ENCODE data around the gene ANKRD18B.
"Not testable (repeated sequence)": the region's sequence is repeated elsewhere in the genome, so short reads cannot be mapped to it uniquely, and the experiment has no call there.

The ANKRD18B gene

GRCh38 chr9:33552315-33552725 is 28.3 kb downstream of the ANKRD18B start:
- H3K36me3 ChIP-seq (ENCODE audit: insufficient read depth, low read length); H2AFZ ChIP-seq (ENCODE audit: low read depth, low read length); H3K27me3 ChIP-seq (ENCODE audit: insufficient read depth, low read length); H3K4me3 ChIP-seq (ENCODE audit: low read length); H3K9me3 ChIP-seq (ENCODE audit: low read length); H3K4me1 ChIP-seq (ENCODE audit: insufficient read depth, low read length): not testable (repeated sequence)

GRCh38 chr9:33560217-33560616 is 36.2 kb downstream of the ANKRD18B start:
- H3K4me1 ChIP-seq (ENCODE audit: insufficient read depth, low read length); H3K4me3 ChIP-seq (ENCODE audit: low read length); H3K36me3 ChIP-seq (ENCODE audit: insufficient read depth, low read length); H2AFZ ChIP-seq (ENCODE audit: low read depth, low read length); H3K9me3 ChIP-seq (ENCODE audit: low read length); H3K27me3 ChIP-seq (ENCODE audit: insufficient read depth, low read length): not testable (repeated sequence)

GRCh38 chr9:33562196-33562595 is 38.1 kb downstream of the ANKRD18B start:
- not testable (repeated sequence) for H3K36me3 ChIP-seq (ENCODE audit: insufficient read depth, low read length); H3K27me3 ChIP-seq (ENCODE audit: insufficient read depth, low read length); H3K4me3 ChIP-seq (ENCODE audit: low read length); H2AFZ ChIP-seq (ENCODE audit: low read depth, low read length); H3K9me3 ChIP-seq (ENCODE audit: low read length); H3K4me1 ChIP-seq (ENCODE audit: insufficient read depth, low read length)

GRCh38 chr9:33567776-33568175 is 43.7 kb downstream of the ANKRD18B start:
- not testable (repeated sequence) for H3K36me3 ChIP-seq (ENCODE audit: insufficient read depth, low read length); H3K4me1 ChIP-seq (ENCODE audit: insufficient read depth, low read length); H3K4me3 ChIP-seq (ENCODE audit: low read length); H2AFZ ChIP-seq (ENCODE audit: low read depth, low read length); H3K9me3 ChIP-seq (ENCODE audit: low read length); H3K27me3 ChIP-seq (ENCODE audit: insufficient read depth, low read length)

- H3K9me3 ChIP-seq (ENCODE audit: low read length); H3K4me1 ChIP-seq (ENCODE audit: insufficient read depth, low read length); H3K36me3 ChIP-seq (ENCODE audit: insufficient read depth, low read length); H3K4me3 ChIP-seq (ENCODE audit: low read length); H3K27me3 ChIP-seq (ENCODE audit: insufficient read depth, low read length); H2AFZ ChIP-seq (ENCODE audit: low read depth, low read length): not testable (repeated sequence)
Observed at GRCh38 chr9:33577786-33578185, 53.7 kb downstream of the ANKRD18B start.

GRCh38 chr9:33579996-33580395 is 55.9 kb downstream of the ANKRD18B start:
- H2AFZ ChIP-seq (ENCODE audit: low read depth, low read length), result not testable (repeated sequence)

GRCh38 chr9:33582686-33583085 is 58.6 kb downstream of the ANKRD18B start:
- H3K9me3 ChIP-seq (ENCODE audit: low read length); H3K4me1 ChIP-seq (ENCODE audit: insufficient read depth, low read length); H3K4me3 ChIP-seq (ENCODE audit: low read length); H2AFZ ChIP-seq (ENCODE audit: low read depth, low read length); H3K27me3 ChIP-seq (ENCODE audit: insufficient read depth, low read length); H3K36me3 ChIP-seq (ENCODE audit: insufficient read depth, low read length): not testable (repeated sequence)

More at GRCh38 chr9:33579996-33580395, 55.9 kb downstream of the ANKRD18B start:
- not testable (repeated sequence) for H3K4me3 ChIP-seq (ENCODE audit: low read length); H3K4me1 ChIP-seq (ENCODE audit: insufficient read depth, low read length); H3K9me3 ChIP-seq (ENCODE audit: low read length); H3K27me3 ChIP-seq (ENCODE audit: insufficient read depth, low read length); H3K36me3 ChIP-seq (ENCODE audit: insufficient read depth, low read length)

GRCh38 chr9:33586128-33586527 is 62.1 kb downstream of the ANKRD18B start:
- not testable (repeated sequence) for H3K9me3 ChIP-seq (ENCODE audit: low read length); H3K4me3 ChIP-seq (ENCODE audit: low read length); H3K4me1 ChIP-seq (ENCODE audit: insufficient read depth, low read length); H2AFZ ChIP-seq (ENCODE audit: low read depth, low read length); H3K36me3 ChIP-seq (ENCODE audit: insufficient read depth, low read length); H3K27me3 ChIP-seq (ENCODE audit: insufficient read depth, low read length)

- H3K4me3 ChIP-seq (ENCODE audit: low read length); H2AFZ ChIP-seq (ENCODE audit: low read depth, low read length); H3K27me3 ChIP-seq (ENCODE audit: insufficient read depth, low read length); H3K36me3 ChIP-seq (ENCODE audit: insufficient read depth, low read length); H3K9me3 ChIP-seq (ENCODE audit: low read length); H3K4me1 ChIP-seq (ENCODE audit: insufficient read depth, low read length): not testable (repeated sequence)
Observed at GRCh38 chr9:33587799-33588198, 63.7 kb downstream of the ANKRD18B start.

- H3K27me3 ChIP-seq (ENCODE audit: insufficient read depth, low read length); H3K36me3 ChIP-seq (ENCODE audit: insufficient read depth, low read length); H3K9me3 ChIP-seq (ENCODE audit: low read length); H3K4me3 ChIP-seq (ENCODE audit: low read length); H2AFZ ChIP-seq (ENCODE audit: low read depth, low read length); H3K4me1 ChIP-seq (ENCODE audit: insufficient read depth, low read length): not testable (repeated sequence)
Observed at GRCh38 chr9:33588876-33589275, 64.8 kb downstream of the ANKRD18B start.

- H2AFZ ChIP-seq (ENCODE audit: low read depth, low read length); H3K9me3 ChIP-seq (ENCODE audit: low read length): not testable (repeated sequence)
Observed at GRCh38 chr9:33590857-33591256, 66.8 kb downstream of the ANKRD18B start.

GRCh38 chr9:33596974-33597373 is 72.9 kb downstream of the ANKRD18B start:
- not testable (repeated sequence) for H3K4me3 ChIP-seq (ENCODE audit: low read length); H3K27me3 ChIP-seq (ENCODE audit: insufficient read depth, low read length); H3K36me3 ChIP-seq (ENCODE audit: insufficient read depth, low read length); H2AFZ ChIP-seq (ENCODE audit: low read depth, low read length); H3K9me3 ChIP-seq (ENCODE audit: low read length); H3K4me1 ChIP-seq (ENCODE audit: insufficient read depth, low read length)

More at GRCh38 chr9:33590857-33591256, 66.8 kb downstream of the ANKRD18B start:
- H3K27me3 ChIP-seq (ENCODE audit: insufficient read depth, low read length); H3K36me3 ChIP-seq (ENCODE audit: insufficient read depth, low read length); H3K4me3 ChIP-seq (ENCODE audit: low read length); H3K4me1 ChIP-seq (ENCODE audit: insufficient read depth, low read length): not testable (repeated sequence)

GRCh38 chr9:33597386-33597785 is 73.3 kb downstream of the ANKRD18B start:
- H3K4me3 ChIP-seq (ENCODE audit: low read length); H2AFZ ChIP-seq (ENCODE audit: low read depth, low read length); H3K4me1 ChIP-seq (ENCODE audit: insufficient read depth, low read length); H3K36me3 ChIP-seq (ENCODE audit: insufficient read depth, low read length); H3K27me3 ChIP-seq (ENCODE audit: insufficient read depth, low read length); H3K9me3 ChIP-seq (ENCODE audit: low read length): not testable (repeated sequence)

GRCh38 chr9:33598796-33599379 is 74.8 kb downstream of the ANKRD18B start:
- not testable (repeated sequence) for H3K27me3 ChIP-seq (ENCODE audit: insufficient read depth, low read length); H3K9me3 ChIP-seq (ENCODE audit: low read length); H2AFZ ChIP-seq (ENCODE audit: low read depth, low read length); H3K4me3 ChIP-seq (ENCODE audit: low read length); H3K4me1 ChIP-seq (ENCODE audit: insufficient read depth, low read length); H3K36me3 ChIP-seq (ENCODE audit: insufficient read depth, low read length)

Measured in neuron (in vitro differentiated cells).